ENCODE measurements around the gene PSEN1.

Gene PSEN1

DNA sequence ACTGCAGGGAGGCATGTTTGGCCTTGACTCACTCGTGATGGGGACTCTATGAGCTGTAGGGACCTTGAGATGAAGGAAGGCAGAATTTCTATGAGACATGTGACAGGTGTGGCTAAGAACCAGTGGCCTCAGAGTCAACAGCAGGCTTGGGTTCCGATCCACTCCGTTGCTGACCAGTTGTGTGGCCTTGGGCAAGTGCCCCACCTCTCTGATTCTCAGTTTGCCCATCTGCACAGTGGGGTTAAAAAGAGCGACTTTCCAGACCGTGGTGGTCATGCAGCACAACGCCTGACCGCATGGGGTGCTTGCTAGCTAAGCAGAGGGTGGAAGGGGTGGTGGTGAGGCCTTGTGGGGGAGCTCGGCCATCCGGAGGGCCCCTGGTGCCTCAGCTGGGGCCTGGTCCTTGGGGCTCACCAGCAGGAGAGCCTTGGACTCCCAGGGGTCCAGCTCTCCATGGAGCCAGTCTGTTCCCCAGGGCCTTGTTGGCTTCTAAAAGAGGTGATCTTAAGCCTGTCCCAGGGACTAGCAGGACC, 119.5 kb downstream of the PSEN1 start:
- DNase-seq: no peak

DNA sequence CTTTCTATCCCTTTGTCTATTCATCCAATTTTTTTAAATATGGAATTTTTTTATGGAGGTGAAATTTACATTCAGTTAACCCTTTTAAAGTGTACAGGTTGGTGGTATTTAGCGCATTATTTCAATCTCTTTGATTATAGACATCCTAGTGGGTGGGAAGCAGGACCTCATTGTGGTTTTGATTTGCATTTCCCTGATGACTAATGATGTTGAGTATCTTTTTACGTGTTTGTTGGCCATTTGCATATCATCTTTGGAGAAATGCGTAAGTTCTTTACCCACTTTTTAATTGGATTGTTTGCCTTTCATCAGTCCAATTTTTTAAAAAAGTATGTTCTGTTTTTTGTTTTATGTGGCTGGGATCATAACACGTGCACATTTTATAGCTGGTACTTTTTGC, 121.8 kb downstream of the PSEN1 start:
- DNase-seq: no peak

DNA sequence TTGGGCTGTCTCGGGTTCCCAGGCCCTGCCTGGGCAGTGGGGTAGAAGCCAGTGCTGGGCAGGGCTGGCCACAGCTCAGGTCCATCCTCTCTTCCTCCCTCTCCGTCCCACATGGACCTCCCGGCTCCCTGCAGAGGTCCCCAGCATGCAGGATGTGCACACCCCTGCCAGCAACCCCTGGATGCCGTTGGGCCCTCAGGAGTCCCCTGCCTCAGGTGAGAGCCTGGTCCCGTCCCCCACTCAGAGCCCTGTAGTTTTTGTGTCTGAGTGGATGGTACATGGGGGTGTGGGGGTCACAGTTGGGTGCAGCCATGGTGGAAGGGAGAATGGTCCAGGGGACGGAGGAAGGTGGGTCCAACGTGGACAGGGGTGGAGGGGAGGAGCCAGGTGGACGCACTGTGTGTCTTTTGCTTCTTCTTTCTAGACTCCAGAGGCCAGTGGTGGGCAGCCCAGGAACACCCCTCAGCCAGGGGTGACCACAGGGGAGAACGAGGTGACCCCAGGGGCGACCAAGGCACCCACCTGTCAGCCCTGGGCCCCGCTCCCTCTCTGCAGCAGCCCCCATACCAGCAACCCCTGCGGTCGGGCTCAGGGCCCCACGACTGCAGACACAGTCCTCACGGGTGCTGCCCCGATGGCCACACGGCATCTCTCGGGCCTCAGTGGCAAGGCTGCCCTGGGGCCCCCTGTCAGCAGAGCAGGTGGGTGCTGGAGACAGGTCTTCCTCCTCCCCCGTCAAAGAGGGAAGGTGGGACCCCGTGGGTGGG, 122.7 kb downstream of the PSEN1 start:
- no peak for DNase-seq

DNA sequence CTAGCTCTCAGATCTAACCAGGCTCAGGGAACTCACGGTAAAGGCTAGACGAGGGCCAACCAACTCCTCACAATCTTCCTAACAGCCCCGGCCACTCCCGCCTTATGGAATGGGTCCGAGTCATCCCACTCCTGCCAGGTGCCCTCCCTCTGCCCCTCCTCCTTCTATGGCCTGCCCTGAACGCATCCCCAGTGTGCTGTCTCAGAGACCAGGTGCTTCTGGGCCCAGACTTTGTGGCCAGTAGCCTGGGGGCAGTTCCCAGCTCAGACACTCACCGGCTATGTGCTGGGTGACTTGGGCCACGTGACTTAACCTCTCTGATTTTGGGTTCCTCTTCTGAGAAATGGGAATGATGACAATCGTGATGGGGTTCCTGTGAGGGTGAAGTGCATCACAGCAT, 123.5 kb downstream of the PSEN1 start:
- DNase-seq: no peak

- DNase-seq: no peak
Measured at GRCh38 chr14:73260574-73260973, 124.3 kb downstream of the PSEN1 start.

GRCh38 chr14:73261075-73261474, 124.8 kb downstream of the PSEN1 start:
- DNase-seq: no peak

- DNase-seq: no peak
Measured at GRCh38 chr14:73261520-73262426, 125.5 kb downstream of the PSEN1 start.

DNA sequence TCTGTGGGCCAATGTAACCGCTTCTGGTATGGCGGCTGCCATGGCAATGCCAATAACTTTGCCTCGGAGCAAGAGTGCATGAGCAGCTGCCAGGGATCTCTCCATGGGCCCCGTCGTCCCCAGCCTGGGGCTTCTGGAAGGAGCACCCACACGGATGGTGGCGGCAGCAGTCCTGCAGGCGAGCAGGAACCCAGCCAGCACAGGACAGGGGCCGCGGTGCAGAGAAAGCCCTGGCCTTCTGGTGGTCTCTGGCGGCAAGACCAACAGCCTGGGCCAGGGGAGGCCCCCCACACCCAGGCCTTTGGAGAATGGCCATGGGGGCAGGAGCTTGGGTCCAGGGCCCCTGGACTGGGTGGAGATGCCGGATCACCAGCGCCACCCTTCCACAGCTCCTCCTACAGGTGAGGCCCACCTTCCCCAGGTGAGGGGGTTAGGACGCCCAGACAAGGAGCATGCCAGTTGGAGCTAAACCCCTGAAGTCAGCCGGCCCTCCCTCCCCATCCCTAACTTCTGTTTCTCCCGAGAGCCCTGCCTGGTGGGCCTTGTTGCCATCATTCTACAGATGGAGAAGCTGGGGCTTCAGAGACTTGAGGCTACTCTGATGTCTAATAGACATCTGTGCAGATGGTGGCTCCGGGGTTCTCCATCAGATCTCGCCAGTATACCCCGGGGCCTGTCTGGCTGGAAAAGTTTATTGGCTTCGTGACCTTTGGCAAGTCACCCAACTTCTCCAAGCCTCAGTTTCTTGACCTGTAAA, 126.3 kb downstream of the PSEN1 start:
- DNase-seq: no peak

DNA sequence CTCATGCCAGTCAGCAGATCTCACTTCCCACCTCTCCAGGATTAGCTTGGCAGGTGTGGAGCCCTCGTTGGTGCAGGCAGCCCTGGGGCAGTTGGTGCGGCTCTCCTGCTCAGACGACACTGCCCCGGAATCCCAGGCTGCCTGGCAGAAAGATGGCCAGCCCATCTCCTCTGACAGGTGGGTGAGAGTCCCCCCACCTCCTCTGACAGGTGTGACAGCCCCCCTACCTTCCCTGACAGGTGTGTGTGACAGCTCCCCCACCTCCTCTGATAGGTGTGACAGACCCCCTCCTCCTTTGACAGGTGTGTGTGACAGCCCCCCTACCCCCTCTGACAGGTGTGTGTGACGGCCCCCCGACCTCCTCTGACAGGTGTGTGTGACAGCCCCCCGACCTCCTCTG, 127.3 kb downstream of the PSEN1 start:
- DNase-seq: no peak

DNA sequence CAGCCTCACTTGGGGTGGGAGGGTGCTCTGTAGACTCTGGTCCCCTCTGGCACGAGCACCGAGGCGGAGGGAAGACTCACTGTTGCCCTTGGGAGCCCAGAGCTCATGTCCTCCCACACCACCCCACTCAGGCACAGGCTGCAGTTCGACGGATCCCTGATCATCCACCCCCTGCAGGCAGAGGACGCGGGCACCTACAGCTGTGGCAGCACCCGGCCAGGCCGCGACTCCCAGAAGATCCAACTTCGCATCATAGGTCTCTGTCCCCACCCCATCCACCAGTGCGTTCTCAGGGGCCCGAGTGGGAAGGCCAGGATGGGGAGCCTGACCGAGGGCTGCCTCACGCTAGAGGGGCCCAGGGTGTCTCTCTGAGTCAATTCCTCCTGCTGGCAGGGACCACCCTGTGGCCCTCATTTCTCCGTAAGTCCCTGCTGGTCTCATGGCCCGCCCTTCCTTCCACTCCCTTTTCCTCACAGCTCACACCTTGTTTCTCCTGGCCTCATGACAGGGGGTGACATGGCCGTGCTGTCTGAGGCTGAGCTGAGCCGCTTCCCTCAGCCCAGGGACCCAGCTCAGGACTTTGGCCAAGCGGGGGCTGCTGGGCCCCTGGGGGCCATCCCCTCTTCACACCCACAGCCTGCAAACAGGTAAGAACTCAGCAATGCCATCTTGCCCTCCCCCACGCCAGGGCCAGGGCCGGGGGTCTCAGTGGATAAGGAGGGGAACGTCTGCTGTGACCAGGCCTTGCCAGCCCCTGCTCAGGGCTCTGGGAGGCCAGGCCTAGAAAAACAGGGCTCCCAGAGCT, 128.0 kb downstream of the PSEN1 start:
- no peak for DNase-seq

GRCh38 chr14:73264885-73265720, 128.8 kb downstream of the PSEN1 start:
- no peak for DNase-seq

GRCh38 chr14:73265721-73266046, 129.4 kb downstream of the PSEN1 start:
- no peak for DNase-seq

DNA sequence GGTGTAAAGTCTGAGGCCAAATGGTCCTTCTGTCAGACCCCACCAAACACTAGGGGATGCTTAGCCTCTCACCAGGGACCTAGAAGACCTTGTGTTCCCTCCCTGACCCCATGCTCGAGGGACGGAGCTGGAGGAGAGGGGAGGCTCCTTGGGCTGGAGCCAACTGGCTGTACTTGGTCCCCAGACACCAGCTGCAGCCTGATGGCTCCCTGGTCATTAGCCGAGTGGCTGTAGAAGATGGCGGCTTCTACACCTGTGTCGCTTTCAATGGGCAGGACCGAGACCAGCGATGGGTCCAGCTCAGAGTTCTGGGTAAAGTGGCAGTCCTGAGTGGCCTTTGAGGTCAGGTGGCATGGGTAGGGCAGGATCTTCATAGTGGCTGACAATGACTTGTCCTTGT, 130.0 kb downstream of the PSEN1 start:
- DNase-seq: no peak

DNA sequence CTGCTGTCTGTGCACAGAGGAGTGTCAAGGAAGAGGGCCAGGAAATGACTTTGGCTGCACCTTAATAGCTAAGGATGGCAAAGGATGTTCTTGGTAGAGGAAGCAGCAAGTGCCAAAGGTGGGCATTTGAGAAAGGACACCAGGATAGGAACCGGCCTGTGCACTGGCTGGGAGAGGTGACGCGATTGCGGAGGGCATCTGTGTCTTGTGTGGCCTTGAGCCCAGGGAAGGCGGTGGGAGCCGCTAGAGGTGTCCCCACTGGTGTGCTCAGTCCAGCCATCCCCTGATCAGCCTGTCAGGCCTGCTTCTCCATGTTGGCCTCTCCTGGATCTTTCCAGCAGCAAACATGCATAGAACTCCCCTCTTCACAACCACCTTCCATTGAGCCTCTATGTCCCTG, 131.2 kb downstream of the PSEN1 start:
- no peak for DNase-seq

DNA sequence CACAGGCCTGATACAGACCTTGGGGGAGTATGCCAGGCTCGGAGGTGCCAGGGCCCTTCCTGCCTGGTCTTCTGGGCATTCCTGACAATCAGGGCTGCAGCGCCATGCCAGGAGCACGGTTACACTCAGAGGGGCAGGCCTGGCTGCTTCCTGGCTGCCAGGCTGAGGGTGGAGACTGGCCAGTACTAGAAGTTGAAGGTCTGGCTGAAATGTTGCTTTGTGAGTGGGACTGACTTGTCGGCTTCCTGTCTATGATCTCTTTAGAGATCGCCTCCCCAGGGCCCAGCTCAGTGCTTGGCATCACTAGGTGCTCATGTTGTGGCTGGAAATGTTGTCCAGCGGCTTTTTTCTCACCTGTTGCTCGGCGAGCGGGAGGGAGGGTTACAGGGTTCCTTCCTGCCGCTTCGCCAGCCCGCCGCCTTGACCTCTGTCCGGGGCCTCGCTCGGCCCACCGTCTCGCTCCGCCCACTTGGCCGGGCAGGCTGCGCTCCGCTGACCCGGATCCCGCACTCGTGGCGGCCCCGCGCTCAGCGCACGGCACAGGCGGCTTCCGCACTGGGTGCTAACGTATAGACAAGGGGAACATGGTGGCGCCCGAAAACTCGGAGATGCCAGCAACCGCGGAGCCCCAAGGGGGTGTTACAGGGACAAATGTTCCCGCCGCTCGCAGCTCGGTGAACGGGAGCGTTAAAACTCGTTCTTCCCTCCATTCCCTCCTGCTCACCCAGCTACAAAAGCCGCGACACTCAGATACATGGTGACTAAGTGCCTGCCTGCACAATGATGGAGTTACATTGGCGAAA, 133.6 kb downstream of the PSEN1 start:
- DNase-seq: no peak

GRCh38 chr14:73272393-73272792, 136.1 kb downstream of the PSEN1 start:
- no peak for DNase-seq
